K562 (cell line): ENCODE measurements around the gene DCTN5. TPM values are rescaled to one million over a fixed set of nuclear protein-coding genes. Genes with fewer than 3 reads are reported as not detected.

Experiments
- ATAC-seq: fragments of 200-7000 bp; cut with Tn5 transposase; 3 replicates; pipeline ENCODE4 v1.9.1; 2020; ENCODE audit warnings: moderate library complexity
- BruUV-seq: library from RNA; stranded (reverse); fragments of 400-500 nt; replicated peaks from 2 replicates; lab custom pipeline; 2021; lab: Mats Ljungman, UMichigan
- CTCF ChIA-PET: fragments of 300-600 bp; formaldehyde crosslinking; extraction: SDS; loops from one replicate; lab custom pipeline; 2021; ENCODE audit warnings: low intra/inter-chr PET ratio; lab: Yijun Ruan, JAX
- POLR2A ChIA-PET: fragments of 300-600, 350-650 bp; sonication (Branson Sonifier 250); formaldehyde crosslinking; extraction: SDS; loops from one replicate; lab custom pipeline; 2021; ENCODE audit warnings: antibody characterized with exemption, inconsistent platforms; lab: Yijun Ruan, JAX
- DNase-seq, 4 experiments: peaks; one replicate each; pipeline versions ENCODE4 v3.0.0 to v3.0.0-alpha.2; 2011 to 2018; ENCODE audit warnings: low spot score in 3 of 4, mixed read lengths in 3 of 4; ENCODE audit errors: extremely low read depth in 1 of 4
- FAIRE-seq: peaks from 2 replicates; lab custom pipeline; 2011; peaks lifted over from hg19 to GRCh38; lab: Jason Lieb, UNC
- H2AFZ ChIP-seq: 2 replicates; pipeline ENCODE4 v1.6.0; 2011; ENCODE audit warnings: low read depth, low read length, control low read depth, inconsistent platforms
- H3K27ac ChIP-seq: fragments of 200-600 bp; 3 replicates; pipeline ENCODE4 v1.8.0; 2011; ENCODE audit warnings: low read depth, mild to moderate bottlenecking, control low read depth, inconsistent platforms, low read length, moderate library complexity, mixed read lengths; ENCODE audit errors: extremely low read depth
- H3K27me3 ChIP-seq, 2 experiments: fragments of 300-600 bp in 1 of 2; 2 replicates in 1 of 2; 3 replicates in 1 of 2; pipeline versions ENCODE4 v1.6.0 to v1.8.0; 2011; ENCODE audit warnings: inconsistent platforms in 2 of 2, low read length in 2 of 2, mild to moderate bottlenecking in 1 of 2, mixed read lengths in 1 of 2, moderate library complexity in 1 of 2; ENCODE audit not compliant: control insufficient read depth in 2 of 2, insufficient read depth in 2 of 2
- H3K36me3 ChIP-seq: fragments of 300-600 bp; 3 replicates; pipeline ENCODE4 v1.8.0; 2011; ENCODE audit warnings: mild to moderate bottlenecking, low read length, inconsistent platforms; ENCODE audit not compliant: control insufficient read depth, insufficient read depth
- H3K4me1 ChIP-seq, 2 experiments: fragments of 200-600 bp in 1 of 2; replicated peaks in 1 of 2; 2 replicates in 1 of 2; 3 replicates in 1 of 2; pipeline versions ENCODE4 v1.5.1 to v1.8.0; 2011; ENCODE audit warnings: inconsistent platforms in 2 of 2, low read length in 2 of 2, mild to moderate bottlenecking in 1 of 2, mixed read lengths in 1 of 2, moderate library complexity in 1 of 2; ENCODE audit not compliant: control insufficient read depth in 2 of 2, insufficient read depth in 2 of 2
- H3K4me2 ChIP-seq: 2 replicates; pipeline ENCODE4 v1.6.1; 2011; ENCODE audit warnings: low read length, control low read depth, inconsistent platforms, mixed read lengths; ENCODE audit not compliant: insufficient read depth
- H3K4me3 ChIP-seq: fragments of 200-600 bp; sonication (generic), shearing (Covaris generic); 2 replicates; pipeline ENCODE4 v1.5.1; 2016; ENCODE audit warnings: control low read depth, inconsistent platforms
- H3K79me2 ChIP-seq: fragments of 200-600 bp; 3 replicates; pipeline ENCODE4 v1.8.0; 2011; ENCODE audit warnings: low read length, inconsistent platforms; ENCODE audit not compliant: control insufficient read depth, insufficient read depth
- H3K9ac ChIP-seq, 2 experiments: 2 replicates each; pipeline versions ENCODE4 v1.6.0 to v1.6.1; 2011; ENCODE audit warnings: low read depth in 2 of 2, low read length in 2 of 2, control low read depth in 1 of 2, inconsistent platforms in 1 of 2, mild to moderate bottlenecking in 1 of 2, mixed read lengths in 1 of 2; ENCODE audit not compliant: insufficient read depth in 1 of 2
- H3K9me1 ChIP-seq: one replicate; pipeline ENCODE4 v1.6.0; 2011; ENCODE audit warnings: inconsistent platforms, mild to moderate bottlenecking, low read length, moderate library complexity; ENCODE audit not compliant: control insufficient read depth, insufficient read depth
- H3K9me3 ChIP-seq: replicated peaks from 2 replicates; pipeline ENCODE4 v1.5.1; 2011; ENCODE audit warnings: low read depth, low read length, inconsistent platforms; ENCODE audit not compliant: control insufficient read depth, insufficient read depth
- H4K20me1 ChIP-seq: replicated peaks from 2 replicates; pipeline ENCODE4 v1.6.1; 2011; ENCODE audit warnings: low read length, inconsistent platforms, mixed read lengths; ENCODE audit not compliant: control insufficient read depth, insufficient read depth
- GABPB1 ChIP-seq: sonication (generic); formaldehyde crosslinking; IDR thresholded peaks from 2 replicates; pipeline ENCODE4 v1.8.0; 2022; ENCODE audit warnings: mild to moderate bottlenecking, missing genetic modification reagents
- POLR2G ChIP-seq: fragments of 200-400 bp; formaldehyde crosslinking; IDR thresholded peaks from 2 replicates; pipeline ENCODE4 v1.6.1; 2017; ENCODE audit warnings: low read depth, mild to moderate bottlenecking, antibody characterized with exemption, low read length, moderate library complexity
- RBFOX2 ChIP-seq: fragments of 200-400 bp; formaldehyde crosslinking; IDR thresholded peaks from 2 replicates; pipeline ENCODE4 v1.6.1; 2017; ENCODE audit warnings: low read depth, mild to moderate bottlenecking, low read length, moderate library complexity
- WGBS: fragments of 100-300 bp; shearing (Covaris generic); methylation state at CpG from one replicate; pipeline ENCODE4 v1.1.6; 2016; ENCODE audit warnings: low coverage, mixed read lengths; ENCODE audit not compliant: insufficient coverage; ENCODE audit errors: missing lambda C conversion rate; 5-methylcytosine and 5-hydroxymethylcytosine counted together
- in situ Hi-C: fragments of 300-500 bp; cut with MboI; formaldehyde crosslinking; loops from 4 replicates; pipeline ENCODE4 v1.15.0; 2018; ENCODE audit warnings: inconsistent platforms, mixed read lengths
- intact Hi-C: fragments of 100-400 bp; cut with micrococcal nuclease; formaldehyde crosslinking; loops from 2 replicates; pipeline ENCODE4 v1.14.2; 2022
- polyA plus RNA-seq, 8 experiments: library from polyadenylated mRNA; depleted of rRNA in 4 of 8; stranded (reverse) in 5 of 8; unstranded in 3 of 8; fragments of >200 nt; fragmentation: Nextera tagmentation in 2 of 8; fragmentation: Illumina TruSeq in 1 of 8; extraction: Ambion mirVana in 2 of 8; extraction: Trizol in 1 of 8; gene quantifications; 2 replicates each; pipeline versions ENCODE4 v1.2.1 to v1.2.3, GENCODE V29; 2011 to 2014; ENCODE audit warnings: inconsistent platforms in 1 of 8, missing spikeins in 1 of 8
- total RNA-seq, 7 experiments: library from RNA; depleted of rRNA in 6 of 7; stranded (reverse); fragments of >200 nt in 6 of 7; fragmentation: Illumina TruSeq in 2 of 7; extraction: Trizol in 2 of 7; gene quantifications; 2 replicates each; pipeline versions ENCODE4 v1.2.1 to v1.2.3, GENCODE V29; 2011 to 2021; ENCODE audit warnings: low replicate concordance in 1 of 7

The DCTN5 gene
- total and polyA plus RNA-seq, 9 of the 15 experiments (the other 6 are each of a cell fraction or from before 2014, with no cell fraction given) = 35.8 to 149 (median 75.9) TPM

- 95% methylated on average over 16 of the region's 16 CpGs for WGBS
- Histone ChIP-seq H3K9ac (no peak overlapping the region), H3K9me1 (no peaks in the 10 kb centered on the region), H3K4me3 (no peak overlapping the region), H3K36me3 (peaks cover 94% of the 10 kb centered on the region), H3K4me2 (no peak overlapping the region)
- TF ChIP-seq GABPB1 (CRISPR knock-in tag) (no peak), RBFOX2 (peak; percentile 55; the same call in 1 of the 2 replicates), POLR2G (peak; percentile 56; the same call in 1 of the 2 replicates)
- TF ChIP-seq, all 486 proteins: peak for 2
- CTCF ChIA-PET = no interaction called here
- H3K27me3 ChIP-seq = no peaks in the 10 kb centered on the region
- no peak overlapping the region for H3K27ac ChIP-seq
- H3K4me1 ChIP-seq = peaks cover 0 to 15% of the 10 kb centered on the region in 2 experiments; a peak in 1 of 5 replicates
- in situ Hi-C loops = no loop called here
- no peaks in the 10 kb centered on the region for H3K9me3 ChIP-seq
- H3K79me2 ChIP-seq = peaks cover 17% of the 10 kb centered on the region
- POLR2A ChIA-PET = interaction anchor here (0.6 to 8.7 kb wide), 5 partner anchors 9 to 321 kb away, joined by 3 to 56 read pairs (median 3); partner anchors contain the start of gene PLK1
- no peak overlapping the region for H2AFZ ChIP-seq
- FAIRE-seq (no peak), DNase-seq (no peak), ATAC-seq (no peak)
- no TSS peak for BruUV-seq
- intact Hi-C loops = no loop called here
- no peaks in the 10 kb centered on the region for H4K20me1 ChIP-seq
Measured at GRCh38 chr16:23687034-23687808, 46.0 kb downstream of the DCTN5 start.
